GM19452 (cell line): Measurements from ENCODE around the gene AQP12A.

ENCODE experiments used
- ATAC-seq: cut with Tn5 transposase; IDR thresholded peaks from one replicate; pipeline ENCODE4 v1.9.1; 2021; ENCODE audit not compliant: unreplicated experiment

AQP12A gene

GRCh38 chr2:240719676-240720545 lies 28.2 kb downstream of the AQP12A start:
- ATAC-seq: no peak

- no peak for ATAC-seq
These were observed 29.3 kb downstream of the AQP12A start for GRCh38 chr2:240720686-240721595.

- no peak for ATAC-seq
These were observed 30.0 kb downstream of the AQP12A start for GRCh38 chr2:240721596-240722180.

GRCh38 chr2:240722376-240722775 lies 30.7 kb downstream of the AQP12A start:
- ATAC-seq: no peak

GRCh38 chr2:240722796-240723735 lies 31.4 kb downstream of the AQP12A start:
- no peak for ATAC-seq

GRCh38 chr2:240723851-240724250 lies 32.2 kb downstream of the AQP12A start:
- ATAC-seq: no peak

- ATAC-seq: no peak
These were observed 32.8 kb downstream of the AQP12A start for GRCh38 chr2:240724431-240724830.

- ATAC-seq: no peak
These were observed 33.6 kb downstream of the AQP12A start for GRCh38 chr2:240725266-240725665.

GRCh38 chr2:240725671-240726070 lies 34.0 kb downstream of the AQP12A start:
- ATAC-seq: no peak

GRCh38 chr2:240726876-240727275 lies 35.2 kb downstream of the AQP12A start:
- ATAC-seq: no peak

GRCh38 chr2:240727439-240727838 lies 35.8 kb downstream of the AQP12A start:
- ATAC-seq: no peak

- ATAC-seq: no peak
These were observed 36.2 kb downstream of the AQP12A start for GRCh38 chr2:240727913-240728312.

- no peak for ATAC-seq
These were observed 36.7 kb downstream of the AQP12A start for GRCh38 chr2:240728361-240728760.

GRCh38 chr2:240728827-240729226 lies 37.2 kb downstream of the AQP12A start:
- no peak for ATAC-seq

- ATAC-seq: no peak
These were observed 39.0 kb downstream of the AQP12A start for GRCh38 chr2:240730501-240731177.

GRCh38 chr2:240731178-240731545 lies 39.5 kb downstream of the AQP12A start:
- no peak for ATAC-seq

GRCh38 chr2:240732184-240732583 lies 40.5 kb downstream of the AQP12A start:
- no peak for ATAC-seq

- ATAC-seq: no peak
These were observed 41.4 kb downstream of the AQP12A start for GRCh38 chr2:240732911-240733622.

GRCh38 chr2:240733803-240734495 lies 42.3 kb downstream of the AQP12A start:
- no peak for ATAC-seq
